Naive B cell (primary cell): ENCODE data around the gene RBM38. TPM values are rescaled to one million over a fixed set of nuclear protein-coding genes. Genes with fewer than 3 reads are reported as not detected.
A peak's percentile ranks its signal among the peaks of the same experiment; 100 is the strongest.

Experiments
- ATAC-seq, 2 donors: fragments of 150-1000 bp; cut with Tn5 transposase; 2 replicates each; pipeline ENCODE4 v1.10.0; 2021; ENCODE audit warnings: low read depth in 2 of 2, mild to moderate bottlenecking in 2 of 2, moderate library complexity in 2 of 2
- DNase-seq: peaks from one replicate; pipeline ENCODE4 v3.0.0; 2022
- H3K27ac Mint-ChIP-seq, 6 donors: one replicate each; pipeline ENCODE4 v1.8.0; 2020 to 2022; ENCODE audit warnings: mild to moderate bottlenecking in 6 of 6, mixed read lengths in 6 of 6, moderate library complexity in 5 of 6, inconsistent platforms in 2 of 6
- H3K27me3 Mint-ChIP-seq, 3 donors: one replicate each; pipeline ENCODE4 v1.8.0; 2021 to 2022; ENCODE audit warnings: mixed read lengths in 3 of 3, mild to moderate bottlenecking in 1 of 3
- H3K36me3 Mint-ChIP-seq, 2 donors: one replicate each; pipeline ENCODE4 v1.8.0; 2020 to 2022; ENCODE audit warnings: mixed read lengths in 2 of 2, inconsistent platforms in 1 of 2, mild to moderate bottlenecking in 1 of 2
- H3K4me1 Mint-ChIP-seq, 3 donors: one replicate each; pipeline ENCODE4 v1.8.0; 2020 to 2022; ENCODE audit warnings: mixed read lengths in 3 of 3, inconsistent platforms in 1 of 3, mild to moderate bottlenecking in 1 of 3, moderate library complexity in 1 of 3
- H3K4me3 Mint-ChIP-seq, 8 donors: one replicate each; pipeline ENCODE4 v1.8.0; 2020 to 2022; ENCODE audit warnings: mild to moderate bottlenecking in 8 of 8, mixed read lengths in 8 of 8, moderate library complexity in 8 of 8, inconsistent platforms in 2 of 8
- H3K9me3 Mint-ChIP-seq, 7 donors: one replicate each; pipeline ENCODE4 v1.8.0; 2020 to 2022; ENCODE audit warnings: mixed read lengths in 7 of 7, mild to moderate bottlenecking in 5 of 7, inconsistent platforms in 2 of 7, moderate library complexity in 1 of 7
- polyA plus RNA-seq, 6 donors: library from polyadenylated mRNA; unstranded; fragments of 300-500 nt; fragmentation: Illumina TruSeq; gene quantifications; one replicate each; pipeline ENCODE4 v1.2.3, GENCODE V29; 2021; ENCODE audit warnings: low read depth in 6 of 6

Gene RBM38
- polyA plus RNA-seq, 6 donors from 2014 or later: 80.1 to 189 (median 157) TPM

GRCh38 chr20:57379263-57379647, 11.9 kb upstream of the RBM38 start:
- Mint-ChIP-seq H3K9me3 (no peaks in the 10 kb centered on the region), H3K4me1 (peaks cover 7 to 11% (median 8%) of the 10 kb centered on the region in 3 donors), H3K4me3 (no peak overlapping the region), H3K27me3 (no peaks in the 10 kb centered on the region), H3K36me3 (peaks cover 12 to 31% of the 10 kb centered on the region in 2 donors), H3K27ac (peak overlapping the region in 1 of 6 donors; percentile 15)
- DNase-seq (no peak), ATAC-seq (no peak)

- Mint-ChIP-seq H3K27ac (peak overlapping the region in 1 of 6 donors; percentile 23), H3K27me3 (no peaks in the 10 kb centered on the region), H3K36me3 (peaks cover 12 to 32% of the 10 kb centered on the region in 2 donors), H3K4me1 (peaks cover 7 to 13% (median 7%) of the 10 kb centered on the region in 3 donors), H3K9me3 (no peaks in the 10 kb centered on the region), H3K4me3 (no peak overlapping the region)
- DNase-seq (no peak), ATAC-seq (no peak)
Measured at GRCh38 chr20:57380081-57380750, 11.0 kb upstream of the RBM38 start.

- H3K9me3 Mint-ChIP-seq: no peaks in the 10 kb centered on the region
- H3K4me3 Mint-ChIP-seq: no peak overlapping the region
- H3K27me3 Mint-ChIP-seq: no peaks in the 10 kb centered on the region
- H3K27ac Mint-ChIP-seq: peak overlapping the region; percentile 30 to 87 (median 55)
- H3K4me1 Mint-ChIP-seq: peaks cover 0 to 15% (median 7%) of the 10 kb centered on the region in 3 donors
- peak; percentile 80 for DNase-seq
- peak; percentile 78 to 88 for ATAC-seq
- peaks cover 3 to 19% of the 10 kb centered on the region in 2 donors for H3K36me3 Mint-ChIP-seq
Measured at GRCh38 chr20:57381596-57382503, 9.3 kb upstream of the RBM38 start.

GRCh38 chr20:57382516-57382915, 8.7 kb upstream of the RBM38 start:
- ATAC-seq: no peak
- Mint-ChIP-seq H3K27ac (peak overlapping the region in 3 of 6 donors; percentile 43 to 70 (median 52)), H3K4me1 (peaks cover 0 to 15% (median 7%) of the 10 kb centered on the region in 3 donors), H3K9me3 (no peaks in the 10 kb centered on the region), H3K36me3 (peaks cover 0 to 12% of the 10 kb centered on the region in 2 donors), H3K27me3 (no peaks in the 10 kb centered on the region), H3K4me3 (no peak overlapping the region)
- no peak for DNase-seq

GRCh38 chr20:57383447-57384347, 7.5 kb upstream of the RBM38 start:
- Mint-ChIP-seq H3K36me3 (peaks cover 0 to 7% of the 10 kb centered on the region in 2 donors), H3K4me1 (peaks cover 2 to 19% (median 11%) of the 10 kb centered on the region in 3 donors), H3K27me3 (no peaks in the 10 kb centered on the region), H3K9me3 (no peaks in the 10 kb centered on the region), H3K27ac (peak overlapping the region in 2 of 6 donors; percentile 27 to 52), H3K4me3 (peak overlapping the region in 1 of 8 donors; percentile 64)
- ATAC-seq (no peak), DNase-seq (no peak)

GRCh38 chr20:57384486-57384885, 6.7 kb upstream of the RBM38 start:
- peaks cover 6 to 22% (median 16%) of the 10 kb centered on the region in 3 donors for H3K4me1 Mint-ChIP-seq
- peak overlapping the region in 1 of 8 donors; percentile 64 for H3K4me3 Mint-ChIP-seq
- no peaks in the 10 kb centered on the region for H3K27me3 Mint-ChIP-seq
- peak overlapping the region in 2 of 6 donors; percentile 66 to 69 for H3K27ac Mint-ChIP-seq
- DNase-seq: no peak
- no peak for ATAC-seq
- H3K36me3 Mint-ChIP-seq: peaks cover 0 to 7% of the 10 kb centered on the region in 2 donors
- H3K9me3 Mint-ChIP-seq: no peaks in the 10 kb centered on the region

- peaks cover 0 to 7% of the 10 kb centered on the region in 2 donors for H3K36me3 Mint-ChIP-seq
- peaks cover 11 to 27% (median 22%) of the 10 kb centered on the region in 3 donors for H3K4me1 Mint-ChIP-seq
- H3K4me3 Mint-ChIP-seq: no peak overlapping the region
- no peak for DNase-seq
- H3K9me3 Mint-ChIP-seq: no peaks in the 10 kb centered on the region
- no peak for ATAC-seq
- peak overlapping the region in 3 of 6 donors; percentile 39 to 82 (median 54) for H3K27ac Mint-ChIP-seq
- H3K27me3 Mint-ChIP-seq: no peaks in the 10 kb centered on the region
Measured at GRCh38 chr20:57384953-57385761, 6.0 kb upstream of the RBM38 start.

- Mint-ChIP-seq H3K4me3 (peak overlapping the region in 1 of 8 donors; percentile 16), H3K4me1 (peaks cover 16 to 33% (median 29%) of the 10 kb centered on the region in 3 donors), H3K27ac (peak overlapping the region in 4 of 6 donors; percentile 32 to 79 (median 46)), H3K27me3 (no peaks in the 10 kb centered on the region), H3K36me3 (peaks cover 0 to 7% of the 10 kb centered on the region in 2 donors), H3K9me3 (no peaks in the 10 kb centered on the region)
- ATAC-seq (no peak), DNase-seq (no peak)
Measured at GRCh38 chr20:57385940-57386339, 5.3 kb upstream of the RBM38 start.

GRCh38 chr20:57386762-57387161, 4.4 kb upstream of the RBM38 start:
- Mint-ChIP-seq H3K9me3 (no peaks in the 10 kb centered on the region), H3K27me3 (no peaks in the 10 kb centered on the region), H3K4me1 (peaks cover 17 to 30% (median 25%) of the 10 kb centered on the region in 3 donors), H3K27ac (peak overlapping the region in 1 of 6 donors; percentile 20), H3K36me3 (peaks cover 0 to 7% of the 10 kb centered on the region in 2 donors), H3K4me3 (peak overlapping the region in 1 of 8 donors; percentile 35)
- ATAC-seq (no peak), DNase-seq (no peak)

- peak overlapping the region in 3 of 6 donors; percentile 29 to 59 (median 32) for H3K27ac Mint-ChIP-seq
- H3K27me3 Mint-ChIP-seq: no peaks in the 10 kb centered on the region
- H3K4me3 Mint-ChIP-seq: peak overlapping the region in 1 of 8 donors; percentile 87
- ATAC-seq (no peak), DNase-seq (no peak)
- H3K9me3 Mint-ChIP-seq: no peaks in the 10 kb centered on the region
- H3K4me1 Mint-ChIP-seq: peaks cover 17 to 25% (median 22%) of the 10 kb centered on the region in 3 donors
- H3K36me3 Mint-ChIP-seq: peaks cover 0 to 7% of the 10 kb centered on the region in 2 donors
Measured at GRCh38 chr20:57387463-57387862, 3.7 kb upstream of the RBM38 start.

GRCh38 chr20:57387945-57388371, 3.2 kb upstream of the RBM38 start:
- Mint-ChIP-seq H3K36me3 (peaks cover 4 to 11% of the 10 kb centered on the region in 2 donors), H3K27me3 (no peaks in the 10 kb centered on the region), H3K27ac (peak overlapping the region in 5 of 6 donors; percentile 37 to 99 (median 86)), H3K4me1 (peaks cover 22 to 28% (median 27%) of the 10 kb centered on the region in 3 donors), H3K9me3 (no peaks in the 10 kb centered on the region), H3K4me3 (peak overlapping the region in 3 of 8 donors; percentile 41 to 87 (median 82))
- ATAC-seq (no peak), DNase-seq (no peak)
